OCI-LY3 (cell line): ENCODE results near the gene OAF.

ENCODE experiments used
- H2AFZ ChIP-seq: fragments of 200-600, 300-600 bp; shearing (Covaris generic); 2 replicates; pipeline ENCODE4 v1.6.0; 2014; ENCODE audit warnings: antibody characterized with exemption, low read depth, low read length
- H3K27ac ChIP-seq: fragments of 200-600, 300-600 bp; sonication (generic); 2 replicates; pipeline ENCODE4 v1.5.1; 2014; ENCODE audit warnings: mild to moderate bottlenecking, low read length, moderate library complexity, mixed read lengths
- H3K27me3 ChIP-seq: fragments of 200-600, 300-600 bp; sonication (generic); 2 replicates; pipeline ENCODE4 v1.6.1; 2014; ENCODE audit warnings: low read depth, low read length, mixed read lengths
- H3K36me3 ChIP-seq: fragments of 200-600, 300-600 bp; sonication (generic); replicated peaks from 2 replicates; pipeline ENCODE3; 2014; ENCODE audit warnings: low read depth, low read length, mixed read lengths
- H3K4me1 ChIP-seq: fragments of 300-600, 200-600 bp; sonication (generic); 2 replicates; pipeline ENCODE4 v1.6.1; 2014; ENCODE audit warnings: low read length, mixed read lengths
- H3K4me2 ChIP-seq: fragments of 200-600, 300-600 bp; sonication (generic); 2 replicates; pipeline ENCODE4 v1.6.1; 2014; ENCODE audit warnings: low read length, mixed read lengths
- H3K4me3 ChIP-seq: fragments of 300-600, 200-600 bp; sonication (generic); 2 replicates; pipeline ENCODE4 v1.5.1; 2014; ENCODE audit warnings: antibody characterized with exemption, mild to moderate bottlenecking, low read length, moderate library complexity
- H3K79me2 ChIP-seq: fragments of 300-600, 200-600 bp; shearing (Covaris generic); 2 replicates; pipeline ENCODE4 v1.6.1; 2014; ENCODE audit warnings: mild to moderate bottlenecking, low read length, mixed read lengths
- H3K9ac ChIP-seq: fragments of 300-600, 200-600 bp; shearing (Covaris generic); 2 replicates; pipeline ENCODE4 v1.6.0; 2014; ENCODE audit warnings: mild to moderate bottlenecking, low read length, moderate library complexity
- H3K9me3 ChIP-seq: fragments of 200-600, 300-600 bp; shearing (Covaris generic); 2 replicates; pipeline ENCODE4 v1.6.1; 2014; ENCODE audit warnings: low read length, mixed read lengths; ENCODE audit not compliant: insufficient read depth
- H4K20me1 ChIP-seq: fragments of 200-600, 300-600 bp; sonication (generic); 2 replicates; pipeline ENCODE4 v1.6.1; 2016; ENCODE audit warnings: low read length, mixed read lengths; ENCODE audit not compliant: insufficient read depth
- EZH2phosphoT487 ChIP-seq: fragments of 200-600 bp; shearing (Covaris generic); IDR thresholded peaks from 2 replicates; pipeline ENCODE4 v1.6.1; 2018; ENCODE audit warnings: antibody characterized with exemption, mixed run types, low read depth
- TF ChIP-seq, protein P1 (sequence below): fragments of 200-600, 300-600 bp; sonication (generic); IDR thresholded peaks from 2 replicates; pipeline ENCODE4 v1.5.1; 2014; ENCODE audit warnings: antibody characterized with exemption, low read length, low read depth

Gene OAF

DNA sequence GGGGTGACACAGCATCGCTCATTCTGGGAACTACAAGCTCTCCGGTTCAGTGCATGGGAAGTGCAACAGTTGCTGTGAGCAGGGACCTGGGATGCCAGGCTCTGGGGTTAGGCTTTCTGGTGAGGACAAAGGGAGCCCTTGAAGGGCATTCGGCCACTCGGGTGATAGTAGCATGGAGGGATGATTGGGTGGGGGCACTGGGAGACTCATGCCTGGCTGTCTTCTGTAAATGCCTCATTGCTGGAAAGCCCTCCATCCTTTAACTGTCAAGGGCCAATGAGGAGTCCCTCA lies 9.9 kb downstream of the OAF start:
- Histone ChIP-seq H2AFZ (no peak overlapping the region), H3K4me2 (no peak overlapping the region), H3K79me2 (no peaks in the 10 kb centered on the region), H3K9me3 (no peaks in the 10 kb centered on the region), H3K4me3 (no peak overlapping the region), H3K36me3 (no peaks in the 10 kb centered on the region), H4K20me1 (no peaks in the 10 kb centered on the region), H3K9ac (no peak overlapping the region), H3K27ac (no peak overlapping the region), H3K4me1 (peaks cover 7% of the 10 kb centered on the region; the same call in 1 of the 2 replicates), H3K27me3 (no peaks in the 10 kb centered on the region)
- TF ChIP-seq, protein P1, sequence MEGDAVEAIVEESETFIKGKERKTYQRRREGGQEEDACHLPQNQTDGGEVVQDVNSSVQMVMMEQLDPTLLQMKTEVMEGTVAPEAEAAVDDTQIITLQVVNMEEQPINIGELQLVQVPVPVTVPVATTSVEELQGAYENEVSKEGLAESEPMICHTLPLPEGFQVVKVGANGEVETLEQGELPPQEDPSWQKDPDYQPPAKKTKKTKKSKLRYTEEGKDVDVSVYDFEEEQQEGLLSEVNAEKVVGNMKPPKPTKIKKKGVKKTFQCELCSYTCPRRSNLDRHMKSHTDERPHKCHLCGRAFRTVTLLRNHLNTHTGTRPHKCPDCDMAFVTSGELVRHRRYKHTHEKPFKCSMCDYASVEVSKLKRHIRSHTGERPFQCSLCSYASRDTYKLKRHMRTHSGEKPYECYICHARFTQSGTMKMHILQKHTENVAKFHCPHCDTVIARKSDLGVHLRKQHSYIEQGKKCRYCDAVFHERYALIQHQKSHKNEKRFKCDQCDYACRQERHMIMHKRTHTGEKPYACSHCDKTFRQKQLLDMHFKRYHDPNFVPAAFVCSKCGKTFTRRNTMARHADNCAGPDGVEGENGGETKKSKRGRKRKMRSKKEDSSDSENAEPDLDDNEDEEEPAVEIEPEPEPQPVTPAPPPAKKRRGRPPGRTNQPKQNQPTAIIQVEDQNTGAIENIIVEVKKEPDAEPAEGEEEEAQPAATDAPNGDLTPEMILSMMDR, result no peak
- TF ChIP-seq EZH2phosphoT487, result no peak

DNA sequence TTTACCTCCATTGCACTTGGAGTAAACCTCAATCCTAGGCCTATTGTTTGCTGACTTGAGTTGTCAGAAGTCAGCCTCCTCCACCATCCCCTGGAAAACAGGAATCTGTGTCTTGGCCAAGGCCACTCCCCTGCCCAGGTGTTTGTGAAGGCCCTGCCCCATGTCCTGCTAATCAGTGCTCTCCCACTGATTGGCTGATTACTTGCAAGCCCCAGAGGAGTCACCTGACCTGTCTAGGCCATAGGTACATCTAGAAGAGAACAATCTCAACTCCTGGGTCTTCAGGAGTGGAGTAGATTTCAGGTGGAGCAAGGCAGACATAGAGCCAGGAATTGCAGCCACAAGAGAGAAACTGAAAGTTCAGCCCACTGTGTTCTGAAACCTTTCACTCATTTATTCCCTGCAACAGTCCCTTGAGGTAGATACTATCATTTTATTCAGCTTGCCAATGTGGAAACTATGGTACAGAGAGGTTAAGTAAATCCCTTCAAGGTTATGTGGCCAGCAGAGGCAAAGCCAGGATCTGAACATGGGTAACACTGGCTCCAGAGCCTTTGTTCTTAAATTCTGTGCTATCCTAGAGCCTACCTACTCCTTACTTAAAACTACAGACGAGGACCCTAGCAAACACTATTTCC lies 10.4 kb downstream of the OAF start:
- Histone ChIP-seq H3K9me3 (no peaks in the 10 kb centered on the region), H2AFZ (no peak overlapping the region), H4K20me1 (no peaks in the 10 kb centered on the region), H3K4me3 (no peak overlapping the region), H3K4me2 (no peak overlapping the region), H3K36me3 (no peaks in the 10 kb centered on the region), H3K27ac (no peak overlapping the region), H3K27me3 (no peaks in the 10 kb centered on the region), H3K79me2 (no peaks in the 10 kb centered on the region), H3K9ac (no peak overlapping the region), H3K4me1 (peaks cover 7% of the 10 kb centered on the region; the same call in 1 of the 2 replicates)
- TF ChIP-seq, protein P1, result no peak
- TF ChIP-seq EZH2phosphoT487, result no peak

DNA sequence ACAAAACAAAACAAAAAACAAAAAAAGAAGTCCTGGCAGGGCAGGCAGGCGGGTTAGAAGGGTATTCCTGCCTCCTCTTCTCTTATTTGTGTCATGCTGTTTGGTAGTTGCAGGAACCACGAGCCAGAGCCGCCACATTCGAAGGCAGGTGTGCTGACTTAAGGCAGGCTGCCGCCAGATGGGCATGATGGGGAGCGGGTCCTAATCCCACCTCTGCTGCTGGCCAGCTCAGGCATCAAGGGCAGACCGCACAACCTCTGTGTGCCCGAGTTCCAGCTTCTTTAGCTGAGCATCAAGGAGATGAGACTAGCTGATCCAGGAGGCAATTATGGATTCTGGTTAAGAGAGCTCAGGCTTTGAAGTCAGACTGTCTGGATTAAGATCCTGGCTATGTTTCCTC lies 12.1 kb downstream of the OAF start:
- no peak overlapping the region for H3K27ac ChIP-seq
- peaks cover 15% of the 10 kb centered on the region for H3K4me1 ChIP-seq

DNA sequence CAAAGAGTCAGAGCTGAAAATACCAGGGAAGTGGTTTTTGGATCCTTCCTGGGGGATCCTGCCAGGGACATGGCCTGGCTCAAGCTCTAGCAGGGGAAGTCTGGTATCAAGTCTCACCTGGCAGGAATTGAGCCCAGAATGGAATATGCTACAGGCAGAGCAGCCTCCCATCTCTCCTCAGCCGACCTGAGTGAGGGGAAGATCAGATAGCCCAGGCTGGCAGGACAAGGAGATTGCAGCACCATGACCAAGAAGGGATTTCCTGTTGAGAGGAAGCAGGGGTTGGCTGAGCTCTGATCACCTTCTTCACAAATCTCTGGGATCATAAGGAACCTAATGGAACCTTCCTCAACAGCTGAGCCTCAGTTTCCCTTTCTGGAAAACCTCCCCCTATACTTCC lies 13.0 kb downstream of the OAF start:
- H3K36me3 ChIP-seq, result no peaks in the 10 kb centered on the region
- no peak overlapping the region for H3K9ac ChIP-seq
- H4K20me1 ChIP-seq, result no peaks in the 10 kb centered on the region
- H3K9me3 ChIP-seq, result no peaks in the 10 kb centered on the region
- H3K4me3 ChIP-seq, result no peak overlapping the region
- no peak for TF ChIP-seq EZH2phosphoT487
- TF ChIP-seq, protein P1, result no peak
- H3K27ac ChIP-seq, result no peak overlapping the region
- no peaks in the 10 kb centered on the region for H3K27me3 ChIP-seq
- H3K4me1 ChIP-seq, result peaks cover 15% of the 10 kb centered on the region
- no peak overlapping the region for H3K4me2 ChIP-seq
- no peak overlapping the region for H2AFZ ChIP-seq
- no peaks in the 10 kb centered on the region for H3K79me2 ChIP-seq

More for the DNA sequence above, 12.1 kb downstream of the OAF start:
- Histone ChIP-seq H3K4me3 (no peak overlapping the region), H3K9ac (no peak overlapping the region), H3K27me3 (no peaks in the 10 kb centered on the region), H3K79me2 (no peaks in the 10 kb centered on the region), H3K36me3 (no peaks in the 10 kb centered on the region), H3K4me2 (no peak overlapping the region), H2AFZ (no peak overlapping the region), H4K20me1 (no peaks in the 10 kb centered on the region), H3K9me3 (no peaks in the 10 kb centered on the region)
- TF ChIP-seq EZH2phosphoT487, result no peak
- TF ChIP-seq, protein P1, result no peak
